ENCODE data around the gene TUT7. TPM values are rescaled to one million over a fixed set of nuclear protein-coding genes. Genes with fewer than 3 reads are reported as not detected.

TUT7 gene
- total and polyA plus RNA-seq, 10 of the 15 experiments (the other 5 are each of a cell fraction or from before 2014, with no cell fraction given): 10.0 to 49.8 (median 30.4) TPM

DNA sequence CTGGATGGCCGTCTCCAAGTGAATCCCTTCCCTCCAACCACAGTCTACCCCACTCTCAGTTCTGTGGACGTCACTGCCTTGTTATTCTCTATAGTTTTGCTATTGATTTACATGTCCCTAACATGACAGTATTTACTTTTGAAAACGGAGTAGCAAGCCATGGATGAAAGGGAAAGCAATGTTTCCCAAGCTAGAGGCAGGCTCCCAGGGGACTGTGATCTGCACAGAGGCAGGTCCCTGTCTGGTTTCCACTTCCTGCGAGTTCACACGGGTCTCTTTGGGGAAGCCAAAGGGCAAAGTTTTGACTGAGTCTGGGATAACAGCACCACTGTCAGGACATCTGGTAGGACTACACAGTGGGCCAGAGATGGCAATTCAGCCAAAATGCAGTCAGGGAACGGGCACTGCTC, 107.5 kb downstream of the TUT7 start:
- Histone ChIP-seq H3K4me1 (ENCODE audit: control insufficient read depth, insufficient read depth, low read length) (no peaks in the 10 kb centered on the region), H3K4me2 (ENCODE audit: control insufficient read depth, insufficient read depth) (peak overlapping the region; percentile 67; the same call in 1 of the 2 replicates), H3K36me3 (ENCODE audit: control insufficient read depth in 2 of 2, insufficient read depth in 2 of 2, low read length in 1 of 2) (no peaks in the 10 kb centered on the region), H3K4me3 (peak overlapping the region; percentile 15; the same call in 1 of the 2 replicates), H3K79me2 (ENCODE audit: control insufficient read depth, insufficient read depth, low read length) (no peaks in the 10 kb centered on the region), H3K9ac (ENCODE audit: control insufficient read depth, insufficient read depth, low read length) (no peak overlapping the region), H3K27ac (ENCODE audit: control insufficient read depth, insufficient read depth) (no peak overlapping the region), H4K20me1 (ENCODE audit: control insufficient read depth, insufficient read depth) (no peaks in the 10 kb centered on the region), H3K9me3 (replicated peaks; ENCODE audit: control insufficient read depth, insufficient read depth, low read length) (no peaks in the 10 kb centered on the region), H2AFZ (ENCODE audit: control insufficient read depth, low read depth, low read length) (peak overlapping the region; percentile 55), H3K27me3 (replicated peaks in 1 of 2; ENCODE audit: control insufficient read depth in 2 of 2, insufficient read depth in 2 of 2, low read length in 1 of 2) (no peaks in the 10 kb centered on the region)
- WGBS (ENCODE audit: insufficient coverage, insufficient replicate concordance, low lambda C conversion rate, missing lambda C conversion rate): 11% methylated on average over 6 of the region's 6 CpGs
- in situ Hi-C loops (cut with MboI) (no loop called here), intact Hi-C loops (cut with micrococcal nuclease; ENCODE audit: unreplicated experiment) (loop anchor here (2.0 to 10.0 kb wide), 2 partner anchors 44 to 212 kb away; no protein-coding TSS in a partner anchor)
- no TSS peak for BruUV-seq (replicated peaks)
- ChIA-PET SMC1A (ENCODE audit: uncharacterized antibody, unreplicated experiment) (interaction anchor here (1.0 to 4.8 kb wide), 8 partner anchors 9 to 427 kb away, joined by 3 to 35 read pairs (median 6); no protein-coding TSS in a partner anchor), CTCF (interaction anchor here (0.6 to 3.5 kb wide), 7 partner anchors 10 to 427 kb away, joined by 3 to 49 read pairs (median 4); no protein-coding TSS in a partner anchor), POLR2A (no interaction called here), RAD21 (ENCODE audit: unreplicated experiment) (interaction anchor here (0.6 to 3.5 kb wide), 5 partner anchors 8 to 211 kb away, joined by 3 to 31 read pairs (median 4); no protein-coding TSS in a partner anchor)
- DNase-seq (ENCODE audit: low read depth, low spot score): peak; percentile 80
- ATAC-seq: peak; percentile 98
- FAIRE-seq: peak; percentile 56
- peak; percentile 38; the same call in 1 of the 2 replicates for TF ChIP-seq RELB (IDR thresholded peaks at IDR 0.05; ENCODE audit: low read depth)
- no peak for TF ChIP-seq ZBTB4 (CRISPR knock-in tag; IDR thresholded peaks at IDR 0.05)
- peak; percentile 47; the same call in 1 of the 2 replicates for TF ChIP-seq IKZF1 (conservative IDR thresholded peaks at IDR 0.05)
- peak in 1 of 2 experiments; percentile 34; a peak in 1 of 4 replicates for TF ChIP-seq BHLHE40 (IDR thresholded peaks at IDR 0.05; ENCODE audit: borderline replicate concordance in 1 of 2, low read depth in 2 of 2, low read length in 1 of 2)
- TF ChIP-seq CREM (IDR thresholded peaks at IDR 0.05; ENCODE audit: low read depth): peak; percentile 32; the same call in 1 of the 2 replicates
- TF ChIP-seq, protein P1, sequence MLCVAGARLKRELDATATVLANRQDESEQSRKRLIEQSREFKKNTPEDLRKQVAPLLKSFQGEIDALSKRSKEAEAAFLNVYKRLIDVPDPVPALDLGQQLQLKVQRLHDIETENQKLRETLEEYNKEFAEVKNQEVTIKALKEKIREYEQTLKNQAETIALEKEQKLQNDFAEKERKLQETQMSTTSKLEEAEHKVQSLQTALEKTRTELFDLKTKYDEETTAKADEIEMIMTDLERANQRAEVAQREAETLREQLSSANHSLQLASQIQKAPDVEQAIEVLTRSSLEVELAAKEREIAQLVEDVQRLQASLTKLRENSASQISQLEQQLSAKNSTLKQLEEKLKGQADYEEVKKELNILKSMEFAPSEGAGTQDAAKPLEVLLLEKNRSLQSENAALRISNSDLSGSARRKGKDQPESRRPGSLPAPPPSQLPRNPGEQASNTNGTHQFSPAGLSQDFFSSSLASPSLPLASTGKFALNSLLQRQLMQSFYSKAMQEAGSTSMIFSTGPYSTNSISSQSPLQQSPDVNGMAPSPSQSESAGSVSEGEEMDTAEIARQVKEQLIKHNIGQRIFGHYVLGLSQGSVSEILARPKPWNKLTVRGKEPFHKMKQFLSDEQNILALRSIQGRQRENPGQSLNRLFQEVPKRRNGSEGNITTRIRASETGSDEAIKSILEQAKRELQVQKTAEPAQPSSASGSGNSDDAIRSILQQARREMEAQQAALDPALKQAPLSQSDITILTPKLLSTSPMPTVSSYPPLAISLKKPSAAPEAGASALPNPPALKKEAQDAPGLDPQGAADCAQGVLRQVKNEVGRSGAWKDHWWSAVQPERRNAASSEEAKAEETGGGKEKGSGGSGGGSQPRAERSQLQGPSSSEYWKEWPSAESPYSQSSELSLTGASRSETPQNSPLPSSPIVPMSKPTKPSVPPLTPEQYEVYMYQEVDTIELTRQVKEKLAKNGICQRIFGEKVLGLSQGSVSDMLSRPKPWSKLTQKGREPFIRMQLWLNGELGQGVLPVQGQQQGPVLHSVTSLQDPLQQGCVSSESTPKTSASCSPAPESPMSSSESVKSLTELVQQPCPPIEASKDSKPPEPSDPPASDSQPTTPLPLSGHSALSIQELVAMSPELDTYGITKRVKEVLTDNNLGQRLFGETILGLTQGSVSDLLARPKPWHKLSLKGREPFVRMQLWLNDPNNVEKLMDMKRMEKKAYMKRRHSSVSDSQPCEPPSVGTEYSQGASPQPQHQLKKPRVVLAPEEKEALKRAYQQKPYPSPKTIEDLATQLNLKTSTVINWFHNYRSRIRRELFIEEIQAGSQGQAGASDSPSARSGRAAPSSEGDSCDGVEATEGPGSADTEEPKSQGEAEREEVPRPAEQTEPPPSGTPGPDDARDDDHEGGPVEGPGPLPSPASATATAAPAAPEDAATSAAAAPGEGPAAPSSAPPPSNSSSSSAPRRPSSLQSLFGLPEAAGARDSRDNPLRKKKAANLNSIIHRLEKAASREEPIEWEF (IDR thresholded peaks at IDR 0.05; ENCODE audit: insufficient replicate concordance, low read depth, low read length): peak; percentile 98
- peak; percentile 26; the same call in 1 of the 2 replicates for TF ChIP-seq SPI1 (IDR thresholded peaks at IDR 0.05; ENCODE audit: borderline replicate concordance, insufficient read depth, low read depth, low read length)
- no peak for TF ChIP-seq POLR2AphosphoS5 (IDR thresholded peaks at IDR 0.05; ENCODE audit: low read length)
- TF ChIP-seq YBX1 (IDR thresholded peaks at IDR 0.05): peak; percentile 84; the same call in 1 of the 2 replicates
- TF ChIP-seq BRCA1 (IDR thresholded peaks at IDR 0.05; ENCODE audit: low read depth, low read length): no peak
